Hematopoietic multipotent progenitor cell treated with erythropoietin and hydrocortisone succinate and interleukin-3 and kit ligand, for 17 days (in vitro differentiated cells): ENCODE measurements around the gene MLLT6.
"Not testable (repeated sequence)": the region's sequence is repeated elsewhere in the genome, so short reads cannot be mapped to it uniquely, and the experiment has no call there.

ENCODE experiments used
- DNase-seq: peaks from one replicate; pipeline ENCODE4 v3.0.0-alpha.2; 2015; ENCODE audit warnings: low spot score

MLLT6 gene

GRCh38 chr17:38707678-38708351, 2.7 kb downstream of the MLLT6 start:
- DNase-seq = no peak

- DNase-seq = no peak
Measured at GRCh38 chr17:38709104-38709820, 4.2 kb downstream of the MLLT6 start.

GRCh38 chr17:38709864-38710603, 5.0 kb downstream of the MLLT6 start:
- no peak for DNase-seq

- no peak for DNase-seq
Measured at GRCh38 chr17:38710604-38710962, 5.5 kb downstream of the MLLT6 start.

GRCh38 chr17:38710985-38711384, 5.9 kb downstream of the MLLT6 start:
- DNase-seq = no peak

- DNase-seq = no peak
Measured at GRCh38 chr17:38711792-38712571, 6.9 kb downstream of the MLLT6 start.

GRCh38 chr17:38712593-38712992, 7.5 kb downstream of the MLLT6 start:
- DNase-seq = no peak

- DNase-seq = no peak
Measured at GRCh38 chr17:38713456-38714075, 8.5 kb downstream of the MLLT6 start.

- DNase-seq = no peak
Measured at GRCh38 chr17:38715216-38715943, 10.3 kb downstream of the MLLT6 start.

GRCh38 chr17:38716368-38717005, 11.4 kb downstream of the MLLT6 start:
- no peak for DNase-seq

- no peak for DNase-seq
Measured at GRCh38 chr17:38717139-38717745, 12.2 kb downstream of the MLLT6 start.

- DNase-seq = no peak
Measured at GRCh38 chr17:38719289-38719942, 14.3 kb downstream of the MLLT6 start.

- DNase-seq = no peak
Measured at GRCh38 chr17:38719943-38720641, 15.0 kb downstream of the MLLT6 start.

GRCh38 chr17:38720941-38721340, 15.9 kb downstream of the MLLT6 start:
- no peak for DNase-seq

GRCh38 chr17:38721802-38722201, 16.7 kb downstream of the MLLT6 start:
- DNase-seq = no peak

GRCh38 chr17:38724337-38724988, 19.4 kb downstream of the MLLT6 start:
- no peak for DNase-seq

- DNase-seq = no peak
Measured at GRCh38 chr17:38725066-38725465, 20.0 kb downstream of the MLLT6 start.

- DNase-seq = not testable (repeated sequence)
Measured at GRCh38 chr17:38726145-38726544, 21.1 kb downstream of the MLLT6 start.

- DNase-seq = no peak
Measured at GRCh38 chr17:38727736-38728135, 22.7 kb downstream of the MLLT6 start.
